Progenitor cell of endocrine pancreas (in vitro differentiated cells): ENCODE results near the gene TSSK6. TPM values are rescaled to one million over a fixed set of nuclear protein-coding genes. Genes with fewer than 3 reads are reported as not detected.

ENCODE experiments used
- DNase-seq: peaks from one replicate; pipeline ENCODE4 v3.0.0; 2021; ENCODE audit warnings: low spot score; ENCODE audit not compliant: unreplicated experiment
- H3K27ac Mint-ChIP-seq: 2 replicates; pipeline ENCODE4 v1.8.0; 2021; ENCODE audit warnings: mild to moderate bottlenecking, moderate library complexity, mixed read lengths
- H3K27me3 Mint-ChIP-seq: 2 replicates; pipeline ENCODE4 v1.8.0; 2021; ENCODE audit warnings: mixed read lengths
- H3K36me3 Mint-ChIP-seq: 2 replicates; pipeline ENCODE4 v1.8.0; 2022; ENCODE audit warnings: mixed read lengths; ENCODE audit not compliant: insufficient read depth
- H3K4me1 Mint-ChIP-seq: 2 replicates; pipeline ENCODE4 v1.8.0; 2021; ENCODE audit warnings: low read depth, mixed read lengths
- H3K4me3 Mint-ChIP-seq: 2 replicates; pipeline ENCODE4 v1.8.0; 2021; ENCODE audit warnings: low read depth, mild to moderate bottlenecking, moderate library complexity, mixed read lengths
- H3K9me3 Mint-ChIP-seq: 2 replicates; pipeline ENCODE4 v1.8.0; 2021; ENCODE audit warnings: low read depth, mixed read lengths
- CTCF ChIP-seq: fragments of 200-600 bp; sonication (generic); IDR thresholded peaks from one replicate; pipeline ENCODE4 v1.5.0; 2021; ENCODE audit warnings: antibody characterized with exemption, mild to moderate bottlenecking; ENCODE audit not compliant: unreplicated experiment
- total RNA-seq: library from RNA; stranded (reverse); gene quantifications from 2 replicates; pipeline ENCODE4 v1.2.1, GENCODE V29; 2021

TSSK6 gene
- total RNA-seq, 1 donor from 2014 or later = 3.3 TPM

- Mint-ChIP-seq H3K27me3 (no peaks in the 10 kb centered on the region), H3K27ac (no peak overlapping the region), H3K36me3 (peaks cover 2% of the 10 kb centered on the region), H3K9me3 (no peaks in the 10 kb centered on the region), H3K4me1 (no peaks in the 10 kb centered on the region), H3K4me3 (no peak overlapping the region)
- TF ChIP-seq CTCF = no peak
- no peak for DNase-seq
Observed at GRCh38 chr19:19558636-19559035, 43.3 kb upstream of the TSSK6 start.

GRCh38 chr19:19558055-19558454, 42.7 kb upstream of the TSSK6 start:
- Mint-ChIP-seq H3K4me1 (no peaks in the 10 kb centered on the region), H3K27ac (no peak overlapping the region), H3K9me3 (no peaks in the 10 kb centered on the region), H3K36me3 (peaks cover 2% of the 10 kb centered on the region), H3K4me3 (no peak overlapping the region), H3K27me3 (no peaks in the 10 kb centered on the region)
- TF ChIP-seq CTCF = no peak
- DNase-seq = no peak

- no peak overlapping the region for H3K27ac Mint-ChIP-seq
- no peak overlapping the region for H3K4me3 Mint-ChIP-seq
- no peaks in the 10 kb centered on the region for H3K4me1 Mint-ChIP-seq
- H3K27me3 Mint-ChIP-seq = no peaks in the 10 kb centered on the region
- DNase-seq = no peak
- H3K9me3 Mint-ChIP-seq = no peaks in the 10 kb centered on the region
- no peaks in the 10 kb centered on the region for H3K36me3 Mint-ChIP-seq
- peak; percentile 67 for TF ChIP-seq CTCF
Observed at GRCh38 chr19:19554074-19555023, 39.0 kb upstream of the TSSK6 start.

GRCh38 chr19:19553670-19554069, 38.3 kb upstream of the TSSK6 start:
- H3K27ac Mint-ChIP-seq = peak overlapping the region; percentile 13
- H3K27me3 Mint-ChIP-seq = peaks cover 4% of the 10 kb centered on the region
- DNase-seq = no peak
- H3K9me3 Mint-ChIP-seq = no peaks in the 10 kb centered on the region
- TF ChIP-seq CTCF = no peak
- no peaks in the 10 kb centered on the region for H3K36me3 Mint-ChIP-seq
- H3K4me3 Mint-ChIP-seq = no peak overlapping the region
- H3K4me1 Mint-ChIP-seq = no peaks in the 10 kb centered on the region

- TF ChIP-seq CTCF = peak; percentile 64
- Mint-ChIP-seq H3K27ac (no peak overlapping the region), H3K4me1 (no peaks in the 10 kb centered on the region), H3K27me3 (peaks cover 4% of the 10 kb centered on the region), H3K36me3 (no peaks in the 10 kb centered on the region), H3K4me3 (no peak overlapping the region), H3K9me3 (no peaks in the 10 kb centered on the region)
- DNase-seq = no peak
Observed at GRCh38 chr19:19552798-19553197, 37.5 kb upstream of the TSSK6 start.
